PC-9 (cell line): ENCODE data around the gene ANXA11. TPM values are rescaled to one million over a fixed set of nuclear protein-coding genes. Genes with fewer than 3 reads are reported as not detected.

Experiments
- BruUV-seq: library from RNA; stranded (reverse); fragments of 400-500 nt; replicated peaks from 2 replicates; lab custom pipeline; 2021; lab: Mats Ljungman, UMichigan
- CTCF ChIA-PET: fragments of 300-600 bp; sonication (Branson Sonifier 250); formaldehyde crosslinking; loops from one replicate; lab custom pipeline; 2022; ENCODE audit warnings: antibody characterized with exemption; lab: Charles Lee
- POLR2A ChIA-PET: fragments of 300-600 bp; sonication (Branson Sonifier 250); formaldehyde crosslinking; loops from one replicate; lab custom pipeline; 2022; ENCODE audit warnings: antibody characterized with exemption; ENCODE audit not compliant: unreplicated experiment; lab: Charles Lee
- DNase-seq, 2 experiments: peaks; one replicate each; pipeline versions ENCODE4 v3.0.0 to v3.0.0-alpha.2; 2015 to 2022; ENCODE audit warnings: mixed read lengths in 1 of 2
- H2AFZ ChIP-seq: fragments of 200-600 bp; sonication (generic); 2 replicates; pipeline ENCODE4 v1.8.1; 2017; ENCODE audit warnings: antibody characterized with exemption
- H3F3A ChIP-seq: fragments of 200-600 bp; sonication (generic); 2 replicates; pipeline ENCODE4 v1.8.1; 2017; ENCODE audit warnings: antibody characterized with exemption, mild to moderate bottlenecking, low read depth; ENCODE audit not compliant: insufficient read depth
- H3K27ac ChIP-seq: fragments of 200-600 bp; sonication (generic); 2 replicates; pipeline ENCODE4 v1.6.1; 2016; ENCODE audit warnings: mixed run types
- H3K27me3 ChIP-seq: fragments of 200-600 bp; sonication (generic); 2 replicates; pipeline ENCODE4 v1.6.1; 2016; ENCODE audit warnings: low read depth, mixed run types; ENCODE audit not compliant: insufficient read depth
- H3K36me3 ChIP-seq: fragments of 200-600 bp; sonication (generic); 2 replicates; pipeline ENCODE4 v1.6.1; 2016; ENCODE audit warnings: low read depth, mixed run types
- H3K4me1 ChIP-seq: fragments of 200-600 bp; sonication (generic); replicated peaks from 2 replicates; pipeline ENCODE4 v1.6.1; 2016; ENCODE audit warnings: mixed run types; ENCODE audit not compliant: insufficient read depth
- H3K4me2 ChIP-seq: fragments of 200-600 bp; sonication (generic); 2 replicates; pipeline ENCODE4 v1.6.1; 2017; ENCODE audit warnings: mixed run types
- H3K4me3 ChIP-seq: fragments of 200-600 bp; sonication (generic); 2 replicates; pipeline ENCODE4 v1.6.1; 2016; ENCODE audit warnings: mixed run types
- H3K79me2 ChIP-seq: fragments of 200-600 bp; sonication (generic); 2 replicates; pipeline ENCODE4 v1.6.1; 2017; ENCODE audit warnings: low read depth, mixed run types
- H3K9me2 ChIP-seq: fragments of 200-600 bp; sonication (generic); 2 replicates; pipeline ENCODE4 v1.8.1; 2017; ENCODE audit warnings: mild to moderate bottlenecking; ENCODE audit not compliant: insufficient read depth
- H3K9me3 ChIP-seq: fragments of 200-600 bp; sonication (generic); 2 replicates; pipeline ENCODE4 v1.8.1; 2016; ENCODE audit warnings: low read depth; ENCODE audit not compliant: insufficient read depth
- H4K20me1 ChIP-seq: fragments of 200-600 bp; sonication (generic); 2 replicates; pipeline ENCODE4 v1.8.1; 2017; ENCODE audit not compliant: insufficient read depth
- EZH2 ChIP-seq: fragments of 200-600 bp; sonication (generic); IDR thresholded peaks from 2 replicates; pipeline ENCODE4 v1.8.0; 2017; ENCODE audit warnings: antibody characterized with exemption, low read depth
- intact Hi-C: fragments of 100-400 bp; cut with micrococcal nuclease; formaldehyde crosslinking; loops from one replicate; pipeline ENCODE4 v1.10.0; 2022; ENCODE audit not compliant: unreplicated experiment
- total RNA-seq: library from RNA; stranded (reverse); gene quantifications from 2 replicates; pipeline ENCODE4 v1.2.3, GENCODE V29; 2021
- TF ChIP-seq, protein P1 (sequence below): fragments of 200-600 bp; sonication (generic); conservative IDR thresholded peaks from 2 replicates; pipeline ENCODE4 v1.6.1; 2017; ENCODE audit warnings: mixed run types, antibody characterized with exemption, mild to moderate bottlenecking, moderate library complexity

The ANXA11 gene
- total RNA-seq, 1 experiment from 2014 or later = 318 TPM

DNA sequence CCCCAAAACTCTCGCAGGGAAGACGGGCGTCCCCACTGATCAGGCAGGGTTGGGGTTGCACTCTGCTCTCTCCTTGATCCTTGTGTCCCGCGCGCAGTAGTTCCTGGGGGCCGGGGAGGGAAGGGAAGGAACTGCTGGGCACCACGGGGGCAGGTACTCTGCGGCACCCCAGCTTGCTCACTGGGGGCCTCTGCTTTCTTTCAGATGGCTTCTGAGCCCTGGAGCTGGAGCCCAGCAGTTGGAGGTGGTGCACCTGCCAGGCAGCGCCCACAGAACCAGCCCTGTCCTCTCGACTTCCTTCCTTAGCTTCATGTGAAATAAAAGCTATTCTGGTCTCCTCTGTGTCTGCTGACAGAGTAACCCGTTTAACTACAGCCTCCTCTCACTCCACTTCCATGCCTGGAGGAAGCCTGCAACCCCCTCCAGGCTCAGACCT lies 60.6 kb downstream of the ANXA11 start:
- Histone ChIP-seq H3K36me3 (peaks cover 10% of the 10 kb centered on the region), H3K79me2 (no peaks in the 10 kb centered on the region), H3K27me3 (no peaks in the 10 kb centered on the region), H3K4me3 (peak overlapping the region; percentile 48; the same call in 1 of the 2 replicates), H2AFZ (no peak overlapping the region), H3K27ac (no peak overlapping the region), H3K4me1 (peaks cover 23% of the 10 kb centered on the region), H3K9me2 (no peaks in the 10 kb centered on the region), H3K9me3 (no peaks in the 10 kb centered on the region), H3K4me2 (peak overlapping the region; percentile 93), H4K20me1 (no peaks in the 10 kb centered on the region), H3F3A (peaks cover 45% of the 10 kb centered on the region)
- intact Hi-C loops = loop anchor here (1.0 to 5.0 kb wide), 3 partner anchors 63 to 97 kb away; no protein-coding TSS in a partner anchor
- TSS peak; percentile 75 for BruUV-seq
- CTCF ChIA-PET = interaction anchor here (0.6 to 2.3 kb wide), 6 partner anchors 59 to 681 kb away, joined by 3 to 29 read pairs (median 4); no protein-coding TSS in a partner anchor
- POLR2A ChIA-PET = interaction anchor here (0.6 kb wide), 2 partner anchors 49 to 160 kb away, joined by 3 read pairs; no protein-coding TSS in a partner anchor
- DNase-seq = no peak
- TF ChIP-seq EZH2 = no peak
- TF ChIP-seq, protein P1, sequence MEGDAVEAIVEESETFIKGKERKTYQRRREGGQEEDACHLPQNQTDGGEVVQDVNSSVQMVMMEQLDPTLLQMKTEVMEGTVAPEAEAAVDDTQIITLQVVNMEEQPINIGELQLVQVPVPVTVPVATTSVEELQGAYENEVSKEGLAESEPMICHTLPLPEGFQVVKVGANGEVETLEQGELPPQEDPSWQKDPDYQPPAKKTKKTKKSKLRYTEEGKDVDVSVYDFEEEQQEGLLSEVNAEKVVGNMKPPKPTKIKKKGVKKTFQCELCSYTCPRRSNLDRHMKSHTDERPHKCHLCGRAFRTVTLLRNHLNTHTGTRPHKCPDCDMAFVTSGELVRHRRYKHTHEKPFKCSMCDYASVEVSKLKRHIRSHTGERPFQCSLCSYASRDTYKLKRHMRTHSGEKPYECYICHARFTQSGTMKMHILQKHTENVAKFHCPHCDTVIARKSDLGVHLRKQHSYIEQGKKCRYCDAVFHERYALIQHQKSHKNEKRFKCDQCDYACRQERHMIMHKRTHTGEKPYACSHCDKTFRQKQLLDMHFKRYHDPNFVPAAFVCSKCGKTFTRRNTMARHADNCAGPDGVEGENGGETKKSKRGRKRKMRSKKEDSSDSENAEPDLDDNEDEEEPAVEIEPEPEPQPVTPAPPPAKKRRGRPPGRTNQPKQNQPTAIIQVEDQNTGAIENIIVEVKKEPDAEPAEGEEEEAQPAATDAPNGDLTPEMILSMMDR = no peak

DNA sequence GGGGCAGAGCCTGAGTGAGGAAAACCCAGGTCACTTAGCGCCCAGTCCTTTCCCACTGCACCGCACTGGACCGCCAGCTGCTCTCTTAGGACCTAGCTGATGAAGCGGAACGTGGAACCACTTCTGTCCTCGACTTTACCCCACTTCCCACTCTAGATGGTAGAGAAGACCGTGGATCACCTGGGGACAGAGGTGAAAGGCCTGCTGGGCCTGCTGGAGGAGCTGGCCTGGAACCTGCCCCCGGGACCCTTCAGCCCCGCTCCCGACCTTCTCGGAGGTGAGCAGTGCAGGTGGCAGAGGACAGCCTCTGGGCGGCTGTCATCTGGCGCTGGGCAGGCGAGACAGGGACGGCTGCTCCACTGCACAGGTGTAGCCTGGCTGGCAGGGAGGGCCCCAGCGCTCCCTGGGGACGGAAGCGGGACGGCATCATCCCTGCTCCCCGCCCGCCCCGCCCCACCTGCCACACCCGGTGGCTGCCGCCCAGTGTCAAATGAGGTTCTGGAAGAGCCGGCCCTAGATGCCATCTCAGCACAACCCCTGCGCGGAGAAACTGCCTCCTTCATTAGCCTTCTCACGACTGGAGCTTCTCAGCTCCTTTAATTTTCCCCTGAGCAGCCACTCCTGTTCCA lies 61.2 kb downstream of the ANXA11 start:
- Histone ChIP-seq H3K27me3 (no peaks in the 10 kb centered on the region), H3K4me1 (peaks cover 23% of the 10 kb centered on the region), H3F3A (peaks cover 40% of the 10 kb centered on the region), H3K36me3 (peaks cover 5% of the 10 kb centered on the region), H3K79me2 (no peaks in the 10 kb centered on the region), H3K4me3 (peak overlapping the region; percentile 48), H3K9me3 (no peaks in the 10 kb centered on the region), H2AFZ (no peak overlapping the region), H3K27ac (no peak overlapping the region), H3K4me2 (peak overlapping the region; percentile 93), H3K9me2 (no peaks in the 10 kb centered on the region), H4K20me1 (no peaks in the 10 kb centered on the region)
- no peak for TF ChIP-seq EZH2
- TF ChIP-seq, protein P1 = no peak; the same call in 1 of the 2 replicates
- DNase-seq = peak; percentile 58 to 77
- ChIA-PET POLR2A (interaction anchor here (0.6 to 1.0 kb wide), 5 partner anchors 50 to 159 kb away, joined by 3 to 4 read pairs (median 3); no protein-coding TSS in a partner anchor), CTCF (interaction anchor here (0.5 to 2.3 kb wide), 10 partner anchors 59 to 681 kb away, joined by 3 to 29 read pairs (median 5); no protein-coding TSS in a partner anchor)
- BruUV-seq = no TSS peak
- intact Hi-C loops = loop anchor here (1.0 to 5.0 kb wide), 3 partner anchors 63 to 97 kb away; no protein-coding TSS in a partner anchor

DNA sequence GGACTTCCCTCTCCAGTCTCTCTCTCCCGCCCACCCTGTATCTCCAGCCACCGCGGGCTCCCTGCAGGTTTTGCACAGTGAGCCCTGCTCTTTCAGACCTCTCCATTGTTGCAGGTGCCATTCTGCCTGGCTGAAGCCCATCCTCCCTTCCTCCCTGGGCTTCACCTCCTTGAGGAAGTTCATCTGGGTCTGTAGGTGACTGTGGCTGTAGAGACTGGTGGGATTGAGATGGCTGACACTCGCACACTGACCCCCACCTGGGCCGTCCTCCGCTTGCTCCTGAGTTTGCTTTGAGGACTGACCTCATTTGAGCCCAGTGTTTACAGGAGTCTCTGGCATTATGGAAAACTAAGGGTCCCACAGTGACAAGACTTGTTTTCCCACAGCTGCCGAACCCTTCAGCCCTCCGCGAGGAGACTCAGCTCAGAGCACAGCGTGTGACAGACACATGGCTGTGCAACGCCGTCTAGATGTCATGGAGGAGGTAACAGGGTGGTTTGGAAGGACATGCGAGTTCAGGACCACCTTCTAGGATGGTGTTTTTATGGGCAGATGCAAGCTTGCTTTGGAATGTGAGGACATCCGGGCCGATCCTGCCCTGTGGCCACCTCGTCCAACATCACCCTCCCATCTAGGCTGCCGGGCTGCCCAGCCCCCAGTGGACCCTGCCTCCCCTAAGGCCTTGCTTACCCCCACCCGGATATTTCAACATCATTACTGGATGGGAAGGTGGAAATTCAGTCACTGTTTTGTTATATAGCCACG lies 63.5 kb downstream of the ANXA11 start:
- ChIA-PET CTCF (interaction anchor here (0.6 to 2.3 kb wide), 3 partner anchors 81 to 698 kb away, joined by 3 to 29 read pairs (median 3); no protein-coding TSS in a partner anchor), POLR2A (interaction anchor here (0.5 kb wide), 1 partner anchor 14 kb away, joined by 4 read pairs; no protein-coding TSS in a partner anchor)
- Histone ChIP-seq H3F3A (peaks cover 27% of the 10 kb centered on the region), H3K9me3 (no peaks in the 10 kb centered on the region), H3K27ac (no peak overlapping the region), H3K4me3 (no peak overlapping the region), H3K36me3 (no peaks in the 10 kb centered on the region), H3K79me2 (no peaks in the 10 kb centered on the region), H3K4me1 (peaks cover 23% of the 10 kb centered on the region), H3K4me2 (no peak overlapping the region), H3K27me3 (no peaks in the 10 kb centered on the region), H3K9me2 (no peaks in the 10 kb centered on the region), H2AFZ (no peak overlapping the region), H4K20me1 (no peaks in the 10 kb centered on the region)
- TF ChIP-seq, protein P1 = no peak
- no peak for DNase-seq
- BruUV-seq = no TSS peak
- intact Hi-C loops = loop anchor here (2.0 to 5.0 kb wide), 3 partner anchors 63 to 605 kb away; partner anchors contain the start of gene TMEM254
